ENCODE data around the gene CAPZB.
"Not testable (repeated sequence)": the region's sequence is repeated elsewhere in the genome, so short reads cannot be mapped to it uniquely, and the experiment has no call there.

Gene CAPZB

GRCh38 chr1:19485362-19486187 is at the start of gene CAPZB:
CAPZB (minus strand) TSS chr1:19485539; CDS start chr1:19485438, 101 bp downstream.
- DNase-seq: peak; percentile 95

GRCh38 chr1:19534281-19534680 is 48.9 kb upstream of the CAPZB start:
- no peak for DNase-seq

GRCh38 chr1:19533626-19534025 is 48.3 kb upstream of the CAPZB start:
- DNase-seq: no peak

- DNase-seq: no peak
Measured at GRCh38 chr1:19532519-19532918, 47.2 kb upstream of the CAPZB start.

- DNase-seq: no peak
Measured at GRCh38 chr1:19529664-19530063, 44.3 kb upstream of the CAPZB start.

GRCh38 chr1:19528438-19528837 is 43.1 kb upstream of the CAPZB start:
- no peak for DNase-seq

GRCh38 chr1:19525607-19526545 is 40.5 kb upstream of the CAPZB start:
- no peak for DNase-seq

- no peak for DNase-seq
Measured at GRCh38 chr1:19524791-19525190, 39.5 kb upstream of the CAPZB start.

GRCh38 chr1:19522570-19522969 is 37.2 kb upstream of the CAPZB start:
- DNase-seq: not testable (repeated sequence)

- DNase-seq: no peak
Measured at GRCh38 chr1:19521411-19521810, 36.1 kb upstream of the CAPZB start.

GRCh38 chr1:19517017-19517416 is 31.7 kb upstream of the CAPZB start:
- DNase-seq: no peak

GRCh38 chr1:19515201-19515600 is 29.9 kb upstream of the CAPZB start:
- DNase-seq: no peak

GRCh38 chr1:19514391-19514831 is 29.1 kb upstream of the CAPZB start:
- DNase-seq: no peak

GRCh38 chr1:19512545-19512944 is 27.2 kb upstream of the CAPZB start:
- no peak for DNase-seq

- DNase-seq: no peak
Measured at GRCh38 chr1:19511116-19511515, 25.8 kb upstream of the CAPZB start.

- not testable (repeated sequence) for DNase-seq
Measured at GRCh38 chr1:19509647-19510046, 24.3 kb upstream of the CAPZB start.

- no peak for DNase-seq
Measured at GRCh38 chr1:19507516-19507915, 22.2 kb upstream of the CAPZB start.

GRCh38 chr1:19505693-19506457 is 20.5 kb upstream of the CAPZB start:
- DNase-seq: no peak

- DNase-seq: no peak
Measured at GRCh38 chr1:19504796-19505692, 19.7 kb upstream of the CAPZB start.

GRCh38 chr1:19502284-19502683 is 16.9 kb upstream of the CAPZB start:
- DNase-seq: not testable (repeated sequence)

- DNase-seq: not testable (repeated sequence)
Measured at GRCh38 chr1:19499887-19500286, 14.5 kb upstream of the CAPZB start.

- not testable (repeated sequence) for DNase-seq
Measured at GRCh38 chr1:19497443-19497842, 12.1 kb upstream of the CAPZB start.

All from activated CD4-positive, alpha-beta T cell treated with anti-CD3 and anti-CD28 coated beads, Interleukin-2, amount 50 U/mL, for 1 hour (primary cell).